ENCODE results near the gene COBL. TPM values are rescaled to one million over a fixed set of nuclear protein-coding genes. Genes with fewer than 3 reads are reported as not detected.

The COBL gene
- total and polyA plus RNA-seq, 2 experiments from 2014 or later, result 0.07 to 0.69 TPM

DNA sequence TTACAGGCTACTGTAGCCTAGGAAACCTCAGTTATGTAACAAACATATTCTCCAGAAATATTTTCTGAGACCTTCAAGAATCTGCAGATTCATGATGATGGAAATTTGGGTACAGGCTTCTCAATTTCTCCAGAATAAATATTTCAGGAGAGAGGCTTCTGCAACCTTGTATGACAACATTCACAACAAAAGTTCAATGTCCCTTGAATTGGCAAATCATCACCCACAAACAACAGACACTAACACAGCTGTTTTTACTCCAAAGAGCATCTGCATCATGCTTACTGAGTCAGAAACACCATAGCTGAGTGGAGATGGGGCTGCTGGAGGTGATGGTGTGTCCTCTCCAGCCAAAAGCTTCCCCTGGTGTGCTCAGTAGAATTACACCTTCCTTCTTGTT lies 9.3 kb upstream of the COBL start:
- Histone ChIP-seq H3K27ac (no peak overlapping the region), H3K4me3 (no peak overlapping the region), H3K9me3 (ENCODE audit: low read depth) (no peaks in the 10 kb centered on the region), H3K4me1 (ENCODE audit: low read depth) (no peaks in the 10 kb centered on the region), H3K36me3 (no peaks in the 10 kb centered on the region), H3K27me3 (peaks cover 20% of the 10 kb centered on the region)
- DNase-seq (ENCODE audit: low read depth in 1 of 2, low spot score in 1 of 2), result no peak
- no peak for TF ChIP-seq CTCF (IDR thresholded peaks at IDR 0.05; ENCODE audit: low read depth, low read length)

DNA sequence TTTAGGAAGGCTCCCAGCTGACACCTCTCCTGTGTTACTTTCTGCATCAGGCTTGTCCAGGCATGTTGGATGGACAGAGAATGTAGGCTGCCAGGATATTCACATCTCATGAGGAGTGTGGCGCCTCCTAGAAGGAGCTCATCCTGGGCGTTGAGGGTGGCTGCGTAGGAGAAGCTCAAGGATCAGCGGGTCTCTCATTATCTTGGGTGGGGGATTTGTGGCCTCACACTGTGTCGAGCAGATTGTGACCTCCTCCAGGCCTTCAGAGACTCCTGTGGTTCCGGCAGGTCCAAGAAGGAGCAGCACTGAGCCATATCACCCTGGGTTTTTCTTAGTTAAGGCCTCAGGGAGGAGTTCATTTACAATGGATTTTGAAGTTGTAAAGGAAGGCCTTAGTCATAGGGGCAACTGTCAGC lies 8.7 kb upstream of the COBL start:
- DNase-seq (ENCODE audit: low read depth in 1 of 2, low spot score in 1 of 2), result no peak
- no peaks in the 10 kb centered on the region for H3K36me3 ChIP-seq

GRCh38 chr7:51324206-51324898 lies 7.7 kb upstream of the COBL start:
- Histone ChIP-seq H3K4me3 (no peak overlapping the region), H3K9me3 (ENCODE audit: low read depth) (no peaks in the 10 kb centered on the region), H3K27me3 (peaks cover 33% of the 10 kb centered on the region), H3K36me3 (no peaks in the 10 kb centered on the region), H3K4me1 (ENCODE audit: low read depth) (no peaks in the 10 kb centered on the region), H3K27ac (no peak overlapping the region)
- TF ChIP-seq CTCF (IDR thresholded peaks at IDR 0.05; ENCODE audit: low read depth, low read length), result no peak
- DNase-seq (ENCODE audit: low read depth in 1 of 2, low spot score in 1 of 2), result peak in 1 of 2 donors; percentile 26

More for the DNA sequence above, 8.7 kb upstream of the COBL start:
- Histone ChIP-seq H3K4me3 (no peak overlapping the region), H3K9me3 (ENCODE audit: low read depth) (no peaks in the 10 kb centered on the region), H3K27ac (no peak overlapping the region), H3K27me3 (peaks cover 26% of the 10 kb centered on the region), H3K4me1 (ENCODE audit: low read depth) (no peaks in the 10 kb centered on the region)
- no peak for TF ChIP-seq CTCF (IDR thresholded peaks at IDR 0.05; ENCODE audit: low read depth, low read length)

DNA sequence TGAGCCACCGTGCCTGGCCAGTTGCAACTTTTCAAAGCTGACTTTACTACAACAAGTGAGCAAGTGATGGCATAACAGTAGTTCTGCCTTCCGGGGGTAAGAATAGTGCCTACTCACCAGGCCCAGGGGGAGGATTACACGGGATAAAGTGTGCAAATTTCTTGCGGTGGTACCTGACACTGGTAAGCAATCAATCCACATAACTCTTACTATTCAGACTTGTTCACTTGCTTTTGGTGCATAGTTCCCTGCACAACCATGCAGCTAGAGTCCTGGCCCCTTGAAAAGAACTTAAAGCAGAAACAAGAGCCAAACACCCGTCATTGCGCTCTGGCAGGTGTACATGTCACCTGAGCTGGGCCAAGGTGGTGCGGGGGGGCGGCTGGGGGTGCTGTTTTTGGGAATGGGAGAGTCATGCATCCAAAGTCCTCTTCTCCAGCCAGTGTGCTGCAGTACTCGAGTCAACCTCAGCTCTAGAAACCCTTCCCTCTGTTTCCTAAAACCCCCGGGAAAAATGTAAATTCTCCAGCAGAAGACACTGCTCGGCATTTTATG lies 5.4 kb upstream of the COBL start:
- DNase-seq (ENCODE audit: low read depth in 1 of 2, low spot score in 1 of 2), result no peak
- H3K4me3 ChIP-seq, result no peak overlapping the region
- no peak overlapping the region for H3K27ac ChIP-seq
- TF ChIP-seq CTCF (IDR thresholded peaks at IDR 0.05; ENCODE audit: low read depth, low read length), result no peak
- no peaks in the 10 kb centered on the region for H3K9me3 ChIP-seq (ENCODE audit: low read depth)
- H3K4me1 ChIP-seq (ENCODE audit: low read depth), result no peaks in the 10 kb centered on the region
- H3K36me3 ChIP-seq, result no peaks in the 10 kb centered on the region
- H3K27me3 ChIP-seq, result peaks cover 45% of the 10 kb centered on the region

- DNase-seq (ENCODE audit: low read depth in 1 of 2, low spot score in 1 of 2), result no peak
- TF ChIP-seq CTCF (IDR thresholded peaks at IDR 0.05; ENCODE audit: low read depth, low read length), result no peak
- H3K4me3 ChIP-seq, result no peak overlapping the region
- no peak overlapping the region for H3K27ac ChIP-seq
- no peaks in the 10 kb centered on the region for H3K9me3 ChIP-seq (ENCODE audit: low read depth)
- H3K4me1 ChIP-seq (ENCODE audit: low read depth), result no peaks in the 10 kb centered on the region
- peaks cover 67% of the 10 kb centered on the region for H3K27me3 ChIP-seq
- no peaks in the 10 kb centered on the region for H3K36me3 ChIP-seq
These were observed 2.4 kb upstream of the COBL start for GRCh38 chr7:51318886-51319579.
